Measurements from ENCODE around the gene IPO13.

Gene IPO13

GRCh38 chr1:44012404-44012803, 65.7 kb downstream of the IPO13 start:
- Histone ChIP-seq H3K9me2 (replicated peaks; ENCODE audit: low read depth, low read length) (no peaks in the 10 kb centered on the region), H3K79me2 (ENCODE audit: insufficient read depth, low read length) (no peaks in the 10 kb centered on the region), H3F3A (ENCODE audit: low read depth) (no peaks in the 10 kb centered on the region), H3K4me3 (ENCODE audit: low read length, poor library complexity, severe bottlenecking) (no peak overlapping the region), H2AFZ (ENCODE audit: low read length) (no peak overlapping the region), H3K36me3 (ENCODE audit: insufficient read depth, low read length) (no peaks in the 10 kb centered on the region), H3K9me3 (ENCODE audit: insufficient read depth, low read depth, low read length) (no peaks in the 10 kb centered on the region), H4K20me1 (ENCODE audit: insufficient read depth, low read length, poor library complexity, severe bottlenecking) (no peaks in the 10 kb centered on the region), H3K4me2 (ENCODE audit: low read depth, low read length, poor library complexity, severe bottlenecking) (no peak overlapping the region), H3K27me3 (ENCODE audit: insufficient read depth, low read length, poor library complexity, severe bottlenecking) (no peaks in the 10 kb centered on the region), H3K9ac (ENCODE audit: low read depth, low read length, poor library complexity, severe bottlenecking) (no peak overlapping the region), H3K4me1 (ENCODE audit: insufficient read depth, low read length, poor library complexity, severe bottlenecking) (no peaks in the 10 kb centered on the region)
- TF ChIP-seq CTCF (conservative IDR thresholded peaks at IDR 0.05; ENCODE audit: low read length), result no peak
- no peak for TF ChIP-seq EZH2phosphoT487 (IDR thresholded peaks at IDR 0.05; ENCODE audit: borderline replicate concordance)

DNA sequence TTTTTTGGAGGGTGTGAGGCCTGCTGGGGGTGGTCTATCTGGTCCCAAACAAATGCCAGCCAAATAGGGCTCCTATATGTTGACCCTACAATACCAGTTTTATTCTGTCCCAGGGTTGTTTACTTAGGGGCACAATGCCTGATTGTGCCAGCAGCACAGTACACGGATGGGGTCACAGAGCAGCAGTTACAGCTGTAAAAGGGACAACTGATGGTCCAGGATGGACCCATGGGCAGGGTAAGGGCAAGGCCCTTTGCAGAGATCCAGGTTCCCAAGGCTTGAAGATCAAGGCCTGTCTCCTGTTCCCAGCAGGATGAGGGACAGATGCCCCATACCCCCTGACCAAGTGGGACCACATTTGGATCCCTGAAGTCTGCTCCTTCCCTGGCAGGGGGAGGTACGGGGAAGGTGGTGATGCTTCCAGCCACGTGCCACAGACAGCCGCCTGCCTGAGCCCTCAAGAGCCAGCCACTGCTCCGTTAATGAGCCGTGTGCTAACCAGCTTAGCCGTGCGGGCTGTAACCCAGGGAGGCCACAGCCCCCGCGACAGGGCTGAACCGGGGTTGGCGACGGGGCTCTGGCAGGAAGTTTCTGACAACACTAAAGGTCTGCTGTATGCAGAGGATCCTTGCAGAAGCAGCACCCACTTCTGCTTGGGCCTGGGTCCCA, 66.3 kb downstream of the IPO13 start:
- Histone ChIP-seq H3K79me2 (ENCODE audit: insufficient read depth, low read length) (no peaks in the 10 kb centered on the region), H3K4me3 (ENCODE audit: low read length, poor library complexity, severe bottlenecking) (no peak overlapping the region), H3K4me2 (ENCODE audit: low read depth, low read length, poor library complexity, severe bottlenecking) (no peak overlapping the region), H4K20me1 (ENCODE audit: insufficient read depth, low read length, poor library complexity, severe bottlenecking) (no peaks in the 10 kb centered on the region), H3K27me3 (ENCODE audit: insufficient read depth, low read length, poor library complexity, severe bottlenecking) (no peaks in the 10 kb centered on the region), H3K4me1 (ENCODE audit: insufficient read depth, low read length, poor library complexity, severe bottlenecking) (no peaks in the 10 kb centered on the region), H3K36me3 (ENCODE audit: insufficient read depth, low read length) (no peaks in the 10 kb centered on the region), H3F3A (ENCODE audit: low read depth) (no peaks in the 10 kb centered on the region), H3K9ac (ENCODE audit: low read depth, low read length, poor library complexity, severe bottlenecking) (no peak overlapping the region), H3K9me3 (ENCODE audit: insufficient read depth, low read depth, low read length) (no peaks in the 10 kb centered on the region), H3K9me2 (replicated peaks; ENCODE audit: low read depth, low read length) (no peaks in the 10 kb centered on the region), H2AFZ (ENCODE audit: low read length) (no peak overlapping the region)
- TF ChIP-seq EZH2phosphoT487 (IDR thresholded peaks at IDR 0.05; ENCODE audit: borderline replicate concordance) (no peak), CTCF (conservative IDR thresholded peaks at IDR 0.05; ENCODE audit: low read length) (no peak)

GRCh38 chr1:44013949-44014348, 67.2 kb downstream of the IPO13 start:
- Histone ChIP-seq H3F3A (ENCODE audit: low read depth) (no peaks in the 10 kb centered on the region), H3K4me2 (ENCODE audit: low read depth, low read length, poor library complexity, severe bottlenecking) (no peak overlapping the region), H3K9me3 (ENCODE audit: insufficient read depth, low read depth, low read length) (no peaks in the 10 kb centered on the region), H3K4me1 (ENCODE audit: insufficient read depth, low read length, poor library complexity, severe bottlenecking) (no peaks in the 10 kb centered on the region), H3K79me2 (ENCODE audit: insufficient read depth, low read length) (no peaks in the 10 kb centered on the region), H3K36me3 (ENCODE audit: insufficient read depth, low read length) (no peaks in the 10 kb centered on the region), H4K20me1 (ENCODE audit: insufficient read depth, low read length, poor library complexity, severe bottlenecking) (no peaks in the 10 kb centered on the region), H3K4me3 (ENCODE audit: low read length, poor library complexity, severe bottlenecking) (no peak overlapping the region), H3K9ac (ENCODE audit: low read depth, low read length, poor library complexity, severe bottlenecking) (no peak overlapping the region), H3K9me2 (replicated peaks; ENCODE audit: low read depth, low read length) (no peaks in the 10 kb centered on the region), H2AFZ (ENCODE audit: low read length) (no peak overlapping the region), H3K27me3 (ENCODE audit: insufficient read depth, low read length, poor library complexity, severe bottlenecking) (no peaks in the 10 kb centered on the region)
- TF ChIP-seq CTCF (conservative IDR thresholded peaks at IDR 0.05; ENCODE audit: low read length) (no peak), EZH2phosphoT487 (IDR thresholded peaks at IDR 0.05; ENCODE audit: borderline replicate concordance) (no peak)
